Measurements from ENCODE around the gene ABCG1. TPM values are rescaled to one million over a fixed set of nuclear protein-coding genes. Genes with fewer than 3 reads are reported as not detected.

Gene ABCG1
- total RNA-seq, 1 experiment from 2014 or later = 5.6 TPM

DNA sequence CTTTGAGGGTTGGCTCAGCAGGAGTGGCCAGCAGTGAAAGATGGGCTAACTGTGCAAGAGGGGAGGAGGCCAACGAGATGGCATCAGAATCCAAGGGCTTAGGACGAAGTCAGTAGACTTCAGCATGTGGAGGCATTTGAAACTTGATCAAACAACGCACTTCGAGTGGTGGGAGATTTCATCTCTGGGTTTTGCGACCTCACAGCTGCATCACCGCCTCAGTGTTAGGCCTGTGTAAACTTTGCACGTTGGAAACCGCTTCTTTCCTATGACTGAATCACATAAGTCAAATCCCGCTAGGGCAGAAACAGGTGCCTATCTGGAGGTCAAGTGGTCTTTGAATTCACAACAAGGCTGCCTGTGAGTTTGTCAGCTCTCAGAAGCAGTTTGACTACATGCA, 78.4 kb downstream of the ABCG1 start:
- Histone ChIP-seq H3F3A (ENCODE audit: insufficient read depth, low read depth) (no peaks in the 10 kb centered on the region; the same call in 1 of the 2 replicates), H4K20me1 (ENCODE audit: insufficient read depth) (no peaks in the 10 kb centered on the region), H3K27ac (no peak overlapping the region), H3K9me3 (ENCODE audit: insufficient read depth, low read depth) (no peaks in the 10 kb centered on the region), H3K9me2 (ENCODE audit: insufficient read depth) (no peaks in the 10 kb centered on the region), H3K4me2 (no peak overlapping the region), H3K4me3 (no peak overlapping the region), H3K27me3 (ENCODE audit: insufficient read depth, low read depth) (no peaks in the 10 kb centered on the region), H2AFZ (no peak overlapping the region), H3K79me2 (ENCODE audit: low read depth) (no peaks in the 10 kb centered on the region), H3K4me1 (replicated peaks; ENCODE audit: insufficient read depth) (peaks cover 15% of the 10 kb centered on the region; the same call in 1 of the 2 replicates), H3K36me3 (ENCODE audit: low read depth) (no peaks in the 10 kb centered on the region)
- ChIA-PET POLR2A (ENCODE audit: unreplicated experiment) (no interaction called here), CTCF (no interaction called here)
- no peak for DNase-seq
- intact Hi-C loops (cut with micrococcal nuclease; ENCODE audit: unreplicated experiment) = no loop called here
- BruUV-seq (replicated peaks) = no TSS peak
- TF ChIP-seq EZH2 (IDR thresholded peaks at IDR 0.05; ENCODE audit: low read depth) = no peak
- TF ChIP-seq, protein P1, sequence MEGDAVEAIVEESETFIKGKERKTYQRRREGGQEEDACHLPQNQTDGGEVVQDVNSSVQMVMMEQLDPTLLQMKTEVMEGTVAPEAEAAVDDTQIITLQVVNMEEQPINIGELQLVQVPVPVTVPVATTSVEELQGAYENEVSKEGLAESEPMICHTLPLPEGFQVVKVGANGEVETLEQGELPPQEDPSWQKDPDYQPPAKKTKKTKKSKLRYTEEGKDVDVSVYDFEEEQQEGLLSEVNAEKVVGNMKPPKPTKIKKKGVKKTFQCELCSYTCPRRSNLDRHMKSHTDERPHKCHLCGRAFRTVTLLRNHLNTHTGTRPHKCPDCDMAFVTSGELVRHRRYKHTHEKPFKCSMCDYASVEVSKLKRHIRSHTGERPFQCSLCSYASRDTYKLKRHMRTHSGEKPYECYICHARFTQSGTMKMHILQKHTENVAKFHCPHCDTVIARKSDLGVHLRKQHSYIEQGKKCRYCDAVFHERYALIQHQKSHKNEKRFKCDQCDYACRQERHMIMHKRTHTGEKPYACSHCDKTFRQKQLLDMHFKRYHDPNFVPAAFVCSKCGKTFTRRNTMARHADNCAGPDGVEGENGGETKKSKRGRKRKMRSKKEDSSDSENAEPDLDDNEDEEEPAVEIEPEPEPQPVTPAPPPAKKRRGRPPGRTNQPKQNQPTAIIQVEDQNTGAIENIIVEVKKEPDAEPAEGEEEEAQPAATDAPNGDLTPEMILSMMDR (conservative IDR thresholded peaks at IDR 0.05) = no peak

DNA sequence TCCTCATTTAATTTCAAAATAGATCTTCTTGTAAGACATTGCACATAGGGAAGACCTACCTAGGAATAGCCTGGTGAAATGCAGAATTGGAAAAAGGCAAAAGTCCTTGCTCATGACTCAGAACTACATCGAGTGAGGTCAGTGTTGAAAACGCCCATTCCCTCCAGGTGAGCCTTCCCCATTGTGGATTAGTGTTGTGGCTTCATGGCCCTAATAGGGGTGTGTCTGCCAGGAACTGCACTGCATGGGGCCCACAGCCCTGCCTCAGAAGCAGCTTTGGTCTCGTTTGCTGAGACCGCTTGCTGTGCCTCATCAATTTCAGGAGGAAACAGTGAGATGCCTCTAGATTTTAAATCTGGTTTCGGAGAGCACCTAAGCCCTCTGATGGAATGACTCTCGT, 79.3 kb downstream of the ABCG1 start:
- ChIA-PET POLR2A (ENCODE audit: unreplicated experiment) (no interaction called here), CTCF (no interaction called here)
- Histone ChIP-seq H3K36me3 (ENCODE audit: low read depth) (no peaks in the 10 kb centered on the region), H2AFZ (no peak overlapping the region), H3K9me2 (ENCODE audit: insufficient read depth) (no peaks in the 10 kb centered on the region), H3K79me2 (ENCODE audit: low read depth) (no peaks in the 10 kb centered on the region), H3K27me3 (ENCODE audit: insufficient read depth, low read depth) (no peaks in the 10 kb centered on the region), H3K4me3 (no peak overlapping the region), H4K20me1 (ENCODE audit: insufficient read depth) (no peaks in the 10 kb centered on the region), H3K9me3 (ENCODE audit: insufficient read depth, low read depth) (no peaks in the 10 kb centered on the region), H3K4me2 (no peak overlapping the region), H3K4me1 (replicated peaks; ENCODE audit: insufficient read depth) (peaks cover 15% of the 10 kb centered on the region; the same call in 1 of the 2 replicates), H3K27ac (no peak overlapping the region), H3F3A (ENCODE audit: insufficient read depth, low read depth) (no peaks in the 10 kb centered on the region; the same call in 1 of the 2 replicates)
- TF ChIP-seq, protein P1 (conservative IDR thresholded peaks at IDR 0.05) = no peak
- TF ChIP-seq EZH2 (IDR thresholded peaks at IDR 0.05; ENCODE audit: low read depth) = no peak
- BruUV-seq (replicated peaks) = no TSS peak
- intact Hi-C loops (cut with micrococcal nuclease; ENCODE audit: unreplicated experiment) = no loop called here
- peak; percentile 47 to 51 for DNase-seq

DNA sequence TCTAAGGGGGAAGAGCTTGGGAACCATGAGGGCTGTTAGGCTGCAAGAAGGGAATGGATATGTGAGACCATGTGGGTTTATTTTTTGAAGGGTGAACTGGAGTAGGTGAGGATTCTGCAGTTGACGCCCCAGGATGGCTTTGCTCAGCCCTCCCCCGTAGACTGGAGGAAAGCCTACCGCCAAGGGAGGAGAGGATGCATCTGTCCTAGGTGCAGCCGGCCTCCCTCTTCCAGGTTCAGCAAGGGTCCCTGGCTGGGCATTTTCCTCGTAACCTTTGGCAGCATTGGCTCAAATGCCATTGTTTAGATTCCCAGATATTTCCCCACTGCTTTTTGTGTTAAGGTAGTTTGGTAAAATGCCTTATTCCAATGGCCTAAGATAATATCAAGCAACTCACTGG, 79.7 kb downstream of the ABCG1 start:
- H2AFZ ChIP-seq = no peak overlapping the region
- no peak overlapping the region for H3K4me3 ChIP-seq
- no peaks in the 10 kb centered on the region for H3K27me3 ChIP-seq (ENCODE audit: insufficient read depth, low read depth)
- peaks cover 15% of the 10 kb centered on the region; the same call in 1 of the 2 replicates for H3K4me1 ChIP-seq (replicated peaks; ENCODE audit: insufficient read depth)
- TF ChIP-seq EZH2 (IDR thresholded peaks at IDR 0.05; ENCODE audit: low read depth) = no peak
- TF ChIP-seq, protein P1 (conservative IDR thresholded peaks at IDR 0.05) = no peak
- no peak overlapping the region for H3K27ac ChIP-seq
- no peaks in the 10 kb centered on the region for H3K36me3 ChIP-seq (ENCODE audit: low read depth)
- H3K79me2 ChIP-seq (ENCODE audit: low read depth) = no peaks in the 10 kb centered on the region
- intact Hi-C loops (cut with micrococcal nuclease; ENCODE audit: unreplicated experiment) = no loop called here
- no peak for DNase-seq
- no peaks in the 10 kb centered on the region for H3K9me2 ChIP-seq (ENCODE audit: insufficient read depth)
- CTCF ChIA-PET = no interaction called here
- H3F3A ChIP-seq (ENCODE audit: insufficient read depth, low read depth) = no peaks in the 10 kb centered on the region; the same call in 1 of the 2 replicates
- no peaks in the 10 kb centered on the region for H4K20me1 ChIP-seq (ENCODE audit: insufficient read depth)
- BruUV-seq (replicated peaks) = no TSS peak
- POLR2A ChIA-PET (ENCODE audit: unreplicated experiment) = no interaction called here
- H3K4me2 ChIP-seq = no peak overlapping the region
- no peaks in the 10 kb centered on the region for H3K9me3 ChIP-seq (ENCODE audit: insufficient read depth, low read depth)
